Transverse colon (tissue), 4 donors: ENCODE measurements around the gene ANTKMT. TPM values are rescaled to one million over a fixed set of nuclear protein-coding genes. Genes with fewer than 3 reads are reported as not detected.

Experiments used
- DNase-seq: peaks from one replicate; pipeline ENCODE4 v3.0.0-alpha.2; 2019
- H3K27ac ChIP-seq, 4 donors: fragments of 200-600 bp; sonication (generic); 2 replicates each; pipeline ENCODE4 v1.5.1; 2016 to 2018; ENCODE audit warnings: inconsistent platforms in 4 of 4
- H3K27me3 ChIP-seq: fragments of 200-600 bp; sonication (generic); 2 replicates; pipeline ENCODE4 v1.5.1; 2017; ENCODE audit warnings: inconsistent platforms
- H3K36me3 ChIP-seq, 4 donors: fragments of 200-600 bp; sonication (generic); 2 replicates each; pipeline ENCODE4 v1.5.1; 2017 to 2019; ENCODE audit warnings: inconsistent platforms in 4 of 4
- H3K4me1 ChIP-seq, 4 donors: fragments of 200-600 bp; sonication (generic); 2 replicates each; pipeline ENCODE4 v1.5.1; 2017 to 2020; ENCODE audit warnings: inconsistent platforms in 4 of 4
- H3K4me3 ChIP-seq, 4 donors: fragments of 200-600 bp; sonication (generic); 1 replicate in 1 of 4; 2 replicates in 3 of 4; pipeline versions ENCODE4 v1.5.1 to v1.6.1; 2017 to 2019; ENCODE audit warnings: inconsistent platforms in 4 of 4
- H3K9me3 ChIP-seq, 2 donors: fragments of 200-600 bp; sonication (generic); 2 replicates each; pipeline ENCODE4 v1.5.1; 2017 to 2019; ENCODE audit warnings: inconsistent platforms in 2 of 2
- EP300 ChIP-seq: sonication (generic); formaldehyde crosslinking; IDR thresholded peaks from one replicate; pipeline ENCODE4 v1.6.1; 2017; ENCODE audit warnings: antibody characterized with exemption, low read depth
- POLR2A ChIP-seq: fragments of 450-650 bp; IDR thresholded peaks from one replicate; pipeline ENCODE4 v1.6.1; 2016; ENCODE audit warnings: antibody characterized with exemption, mild to moderate bottlenecking, moderate library complexity
- POLR2AphosphoS5 ChIP-seq, 3 donors: sonication (generic); formaldehyde crosslinking; IDR thresholded peaks; one replicate each; pipeline ENCODE4 v1.6.1; 2016; ENCODE audit warnings: antibody characterized with exemption in 3 of 3
- WGBS, 2 donors: methylation state at CpG; one replicate each; pipeline ENCODE4 v1.1.5; 2018; ENCODE audit warnings: low coverage in 1 of 2; 5-methylcytosine and 5-hydroxymethylcytosine counted together
- in situ Hi-C, 4 donors: fragments of 200-750 bp; cut with MboI; loops; one replicate each; pipeline versions ENCODE4 v1.15.0 to v1.15.1; 2017; ENCODE audit warnings: low sequenced_read_pairs in 3 of 4, low pct_ligation_motif_present in 1 of 4, low pct_unique_long_range_greater_than_20kb in 1 of 4
- intact Hi-C: fragments of 100-400 bp; cut with DNase I; formaldehyde crosslinking; loops from one replicate; pipeline ENCODE4 v1.15.1; 2023; ENCODE audit warnings: low total_unique reads
- total RNA-seq, 4 donors: library from RNA; depleted of rRNA; stranded (reverse); fragments of >200 nt; gene quantifications; one replicate each; pipeline ENCODE4 v1.1.0, GENCODE V29; 2016
- TF ChIP-seq, protein P1 (sequence below), 5 experiments: fragments of 200-600 bp in 3 of 5; fragments of 450-650 bp in 2 of 5; sonication (generic) in 3 of 5; IDR thresholded peaks; 1 replicate in 2 of 5; 2 replicates in 3 of 5; pipeline ENCODE4 v1.5.1; 2016 to 2017; ENCODE audit warnings: antibody characterized with exemption in 5 of 5, inconsistent platforms in 3 of 5, mild to moderate bottlenecking in 2 of 5, moderate library complexity in 1 of 5

The ANTKMT gene, protein sequence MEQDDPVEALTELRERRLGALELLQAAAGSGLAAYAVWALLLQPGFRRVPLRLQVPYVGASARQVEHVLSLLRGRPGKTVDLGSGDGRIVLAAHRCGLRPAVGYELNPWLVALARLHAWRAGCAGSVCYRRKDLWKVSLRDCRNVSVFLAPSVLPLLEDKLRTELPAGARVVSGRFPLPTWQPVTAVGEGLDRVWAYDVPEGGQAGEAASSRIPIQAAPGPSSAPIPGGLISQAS
- 10 to 100 TPM; 19.7 to 53.0 (median 38.2) TPM for total RNA-seq

DNA sequence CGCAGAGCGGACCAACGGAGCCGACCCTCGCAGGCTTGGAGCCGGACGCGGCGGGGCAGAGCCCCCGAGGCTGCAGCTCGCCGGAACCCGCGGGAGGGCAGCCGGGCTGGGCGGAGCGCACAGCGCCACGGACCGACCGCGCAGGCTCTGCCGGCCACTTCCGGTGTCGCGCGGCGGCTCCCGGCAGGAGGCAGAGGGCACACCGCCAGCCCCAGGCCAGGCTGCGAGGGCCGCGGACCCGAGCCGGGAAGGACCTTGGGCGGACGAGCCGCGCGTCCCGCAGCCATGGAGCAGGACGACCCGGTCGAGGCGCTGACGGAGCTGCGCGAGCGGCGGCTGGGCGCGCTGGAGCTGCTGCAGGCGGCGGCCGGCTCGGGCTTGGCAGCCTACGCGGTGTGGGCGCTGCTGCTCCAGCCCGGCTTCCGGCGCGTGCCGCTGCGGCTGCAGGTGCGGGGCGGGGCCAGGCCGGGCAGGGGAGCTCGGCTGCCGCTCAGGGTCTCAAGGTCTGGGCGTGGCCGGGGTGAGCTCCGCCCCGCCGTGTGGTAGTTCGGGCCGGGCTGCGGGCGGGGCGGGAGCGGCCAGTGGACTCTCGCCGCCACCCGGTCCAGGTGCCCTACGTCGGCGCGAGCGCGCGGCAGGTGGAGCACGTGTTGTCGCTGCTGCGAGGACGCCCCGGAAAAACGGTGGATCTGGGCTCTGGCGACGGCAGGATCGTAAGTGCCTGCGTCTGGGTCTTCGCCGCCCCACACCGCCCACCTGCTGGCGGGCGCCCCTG, at the start of gene ANTKMT:
TSS of gene ANTKMT (plus strand) at position 157 of the 775 bp plus-strand sequence. CDS start at position 286, 129 bp downstream.
- intact Hi-C loops: no loop called here
- WGBS, 2 donors: 23% methylated on average over 36 of the region's 106 CpGs; no CpG with 5 or more reads in 1 of the 2 donors
- in situ Hi-C loops: no loop called here
- TF ChIP-seq POLR2AphosphoS5 (IDR thresholded peaks at IDR 0.05) (peak; percentile 24 to 86 (median 75)), EP300 (no peak)
- TF ChIP-seq, protein P1, sequence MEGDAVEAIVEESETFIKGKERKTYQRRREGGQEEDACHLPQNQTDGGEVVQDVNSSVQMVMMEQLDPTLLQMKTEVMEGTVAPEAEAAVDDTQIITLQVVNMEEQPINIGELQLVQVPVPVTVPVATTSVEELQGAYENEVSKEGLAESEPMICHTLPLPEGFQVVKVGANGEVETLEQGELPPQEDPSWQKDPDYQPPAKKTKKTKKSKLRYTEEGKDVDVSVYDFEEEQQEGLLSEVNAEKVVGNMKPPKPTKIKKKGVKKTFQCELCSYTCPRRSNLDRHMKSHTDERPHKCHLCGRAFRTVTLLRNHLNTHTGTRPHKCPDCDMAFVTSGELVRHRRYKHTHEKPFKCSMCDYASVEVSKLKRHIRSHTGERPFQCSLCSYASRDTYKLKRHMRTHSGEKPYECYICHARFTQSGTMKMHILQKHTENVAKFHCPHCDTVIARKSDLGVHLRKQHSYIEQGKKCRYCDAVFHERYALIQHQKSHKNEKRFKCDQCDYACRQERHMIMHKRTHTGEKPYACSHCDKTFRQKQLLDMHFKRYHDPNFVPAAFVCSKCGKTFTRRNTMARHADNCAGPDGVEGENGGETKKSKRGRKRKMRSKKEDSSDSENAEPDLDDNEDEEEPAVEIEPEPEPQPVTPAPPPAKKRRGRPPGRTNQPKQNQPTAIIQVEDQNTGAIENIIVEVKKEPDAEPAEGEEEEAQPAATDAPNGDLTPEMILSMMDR (IDR thresholded peaks at IDR 0.05): peak in 1 of 5 experiments; percentile 21
- Histone ChIP-seq H3K9me3 (no peaks in the 10 kb centered on the region), H3K4me1 (peaks cover 26 to 47% (median 42%) of the 10 kb centered on the region in 4 donors), H3K4me3 (peak within 1 kb of the TSS; percentile 37 to 83 (median 68)), H3K27ac (peak within 1 kb of the TSS; percentile 90 to 94 (median 93)), H3K36me3 (no peaks in the 10 kb centered on the region), H3K27me3 (peaks cover 31% of the 10 kb centered on the region)
- peak; percentile 91 for DNase-seq

DNA sequence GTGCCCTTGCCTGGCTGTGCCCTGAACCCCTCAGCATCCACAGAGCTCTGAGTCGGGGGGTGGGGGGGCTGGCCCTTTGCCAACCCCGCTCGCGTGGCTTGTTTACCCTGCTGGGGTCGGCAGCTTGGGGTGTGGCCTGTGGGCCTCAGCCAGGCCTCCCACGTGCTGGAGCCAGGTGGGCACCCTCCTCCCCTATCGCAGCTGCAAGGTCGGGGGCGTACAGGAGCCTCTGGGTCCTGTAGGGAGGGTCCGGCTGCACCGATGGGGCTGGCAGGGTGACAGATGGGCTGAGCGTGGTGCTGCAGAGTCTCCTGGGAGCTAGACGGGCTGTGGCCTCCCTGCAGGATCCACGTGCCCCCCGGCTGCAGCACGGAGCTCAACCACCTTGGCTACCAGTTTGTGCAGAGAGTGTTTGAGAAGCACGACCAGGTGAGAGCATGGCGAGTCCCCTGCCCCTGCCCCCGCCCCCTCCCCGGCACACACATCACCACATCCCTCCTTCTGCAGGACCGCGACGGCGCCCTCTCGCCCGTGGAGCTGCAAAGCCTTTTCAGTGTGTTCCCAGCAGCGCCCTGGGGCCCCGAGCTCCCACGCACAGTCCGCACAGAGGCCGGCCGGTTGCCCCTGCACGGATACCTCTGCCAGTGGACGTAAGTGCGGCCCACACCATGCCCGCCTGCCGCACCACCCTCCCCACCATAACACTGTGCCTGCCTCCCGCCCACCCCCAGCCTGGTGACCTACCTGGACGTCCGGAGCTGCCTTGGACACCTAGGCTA, 49.4 kb upstream of the ANTKMT start:
- DNase-seq: no peak
- intact Hi-C loops: no loop called here
- Histone ChIP-seq H3K4me1 (peaks cover 25 to 44% (median 31%) of the 10 kb centered on the region in 4 donors), H3K4me3 (no peak overlapping the region), H3K27me3 (no peaks in the 10 kb centered on the region), H3K36me3 (peaks cover 0 to 26% (median 5%) of the 10 kb centered on the region in 4 donors), H3K9me3 (no peaks in the 10 kb centered on the region), H3K27ac (no peak overlapping the region)
- TF ChIP-seq POLR2A: no peak
- TF ChIP-seq, protein P1 (IDR thresholded peaks at IDR 0.05): no peak
- no peak for TF ChIP-seq EP300
- TF ChIP-seq POLR2AphosphoS5 (IDR thresholded peaks at IDR 0.05): no peak
- in situ Hi-C loops: no loop called here
- 84% methylated on average over 29 of the region's 40 CpGs; no CpG with 5 or more reads in 1 of the 2 donors for WGBS, 2 donors

- Histone ChIP-seq H3K4me1 (peaks cover 27 to 50% (median 36%) of the 10 kb centered on the region in 4 donors), H3K27ac (no peak overlapping the region), H3K36me3 (peaks cover 0 to 26% (median 5%) of the 10 kb centered on the region in 4 donors), H3K4me3 (no peak overlapping the region), H3K27me3 (no peaks in the 10 kb centered on the region), H3K9me3 (no peaks in the 10 kb centered on the region)
- intact Hi-C loops: no loop called here
- TF ChIP-seq, protein P1 (IDR thresholded peaks at IDR 0.05): no peak
- TF ChIP-seq EP300 (no peak), POLR2AphosphoS5 (IDR thresholded peaks at IDR 0.05) (no peak), POLR2A (no peak)
- WGBS, 2 donors: 94% methylated on average over 17 of the region's 19 CpGs; no CpG with 5 or more reads in 1 of the 2 donors
- in situ Hi-C loops: no loop called here
- DNase-seq: no peak
Measured at GRCh38 chr16:672371-672770, 48.6 kb upstream of the ANTKMT start.

GRCh38 chr16:672851-673250, 48.1 kb upstream of the ANTKMT start:
- TF ChIP-seq EP300 (no peak), POLR2A (no peak), POLR2AphosphoS5 (IDR thresholded peaks at IDR 0.05) (no peak)
- TF ChIP-seq, protein P1 (IDR thresholded peaks at IDR 0.05): no peak
- intact Hi-C loops: no loop called here
- Histone ChIP-seq H3K36me3 (peaks cover 0 to 26% (median 5%) of the 10 kb centered on the region in 4 donors), H3K9me3 (no peaks in the 10 kb centered on the region), H3K4me3 (no peak overlapping the region), H3K4me1 (peaks cover 25 to 50% (median 37%) of the 10 kb centered on the region in 4 donors), H3K27me3 (no peaks in the 10 kb centered on the region), H3K27ac (no peak overlapping the region)
- no peak for DNase-seq
- in situ Hi-C loops: no loop called here
- WGBS, 2 donors: 89% methylated on average over 21 of the region's 21 CpGs; no CpG with 5 or more reads in 1 of the 2 donors
